Smooth muscle cell (in vitro differentiated cells): Measurements from ENCODE around the gene HMGB1. TPM values are rescaled to one million over a fixed set of nuclear protein-coding genes. Genes with fewer than 3 reads are reported as not detected.
A peak's percentile ranks its signal among the peaks of the same experiment; 100 is the strongest.
"Not testable (repeated sequence)": the region's sequence is repeated elsewhere in the genome, so short reads cannot be mapped to it uniquely, and the experiment has no call there.

Experiments used
- DNase-seq: peaks from one replicate; lab custom pipeline; 2025; ENCODE audit not compliant: unreplicated experiment; lab: John Stamatoyannopoulos, UW
- H2AFZ ChIP-seq: fragments of 200-600 bp; sonication (generic); 2 replicates; pipeline ENCODE4 v1.6.0; 2016; ENCODE audit warnings: antibody characterized with exemption, low read depth, mild to moderate bottlenecking
- H3F3A ChIP-seq: fragments of 200-600 bp; sonication (generic); 2 replicates; pipeline ENCODE4 v1.6.0; 2017; ENCODE audit warnings: antibody characterized with exemption, low read depth
- H3K27ac ChIP-seq: fragments of 200-600 bp; sonication (generic); 2 replicates; pipeline ENCODE4 v1.5.1; 2016; ENCODE audit warnings: low read depth, mild to moderate bottlenecking
- H3K27me3 ChIP-seq: fragments of 200-600 bp; sonication (generic); 2 replicates; pipeline ENCODE4 v1.6.1; 2016; ENCODE audit warnings: low read depth, mild to moderate bottlenecking
- H3K36me3 ChIP-seq: fragments of 200-600 bp; sonication (generic); 2 replicates; pipeline ENCODE4 v1.5.1; 2016; ENCODE audit warnings: low read depth
- H3K4me1 ChIP-seq: fragments of 200-600 bp; sonication (generic); 2 replicates; pipeline ENCODE4 v1.5.1; 2016; ENCODE audit warnings: low read depth
- H3K4me2 ChIP-seq: fragments of 200-600 bp; sonication (generic); 2 replicates; pipeline ENCODE4 v1.6.0; 2016; ENCODE audit warnings: mild to moderate bottlenecking
- H3K4me3 ChIP-seq: fragments of 200-600 bp; sonication (generic); 2 replicates; pipeline ENCODE4 v1.5.1; 2016; ENCODE audit warnings: mild to moderate bottlenecking
- H3K79me2 ChIP-seq: fragments of 200-600 bp; sonication (generic); 2 replicates; pipeline ENCODE4 v1.6.0; 2016; ENCODE audit warnings: low read depth, mild to moderate bottlenecking
- H3K9ac ChIP-seq: fragments of 200-600 bp; sonication (generic); 2 replicates; pipeline ENCODE4 v1.6.0; 2016; ENCODE audit warnings: low read depth
- H3K9me3 ChIP-seq: fragments of 200-600 bp; sonication (generic); replicated peaks from 2 replicates; pipeline ENCODE4 v1.5.1; 2016; ENCODE audit warnings: low read depth
- H4K20me1 ChIP-seq: fragments of 200-600 bp; sonication (generic); 2 replicates; pipeline ENCODE4 v1.6.0; 2016; ENCODE audit warnings: low read depth
- CTCF ChIP-seq: fragments of 200-600 bp; sonication (generic); IDR thresholded peaks from 2 replicates; pipeline ENCODE4 v1.5.1; 2017; ENCODE audit warnings: borderline replicate concordance, mild to moderate bottlenecking, antibody characterized with exemption; ENCODE audit not compliant: insufficient read depth, poor library complexity, severe bottlenecking
- WGBS: methylation state at CpG from one replicate; pipeline ENCODE4 v1.1.7; 2016; ENCODE audit warnings: low lambda C conversion rate; 5-methylcytosine and 5-hydroxymethylcytosine counted together
- polyA plus RNA-seq: library from polyadenylated mRNA; unstranded; fragments of >200 nt; fragmentation: Nextera tagmentation; extraction: Ambion mirVana; gene quantifications from 2 replicates; pipeline ENCODE4 v1.2.1, GENCODE V29; 2016
- total RNA-seq: library from RNA; depleted of rRNA; stranded (reverse); fragments of >200 nt; gene quantifications from 2 replicates; pipeline ENCODE4 v1.2.3, GENCODE V29; 2014

Gene HMGB1
- total and polyA plus RNA-seq, 2 experiments from 2014 or later, result 581 to 627 TPM

- Histone ChIP-seq H2AFZ (no peak overlapping the region), H3K79me2 (no peaks in the 10 kb centered on the region), H3K27me3 (no peaks in the 10 kb centered on the region), H3K27ac (no peak overlapping the region), H3K36me3 (no peaks in the 10 kb centered on the region), H4K20me1 (no peaks in the 10 kb centered on the region), H3F3A (no peaks in the 10 kb centered on the region), H3K4me3 (no peak overlapping the region), H3K4me1 (peaks cover 13% of the 10 kb centered on the region), H3K9ac (no peak overlapping the region), H3K4me2 (no peak overlapping the region), H3K9me3 (no peaks in the 10 kb centered on the region)
- WGBS, result 100% methylated on average over 2 of the region's 2 CpGs
- DNase-seq, result no peak
- no peak for TF ChIP-seq CTCF
Measured at GRCh38 chr13:30450066-30450465, 15.7 kb downstream of the HMGB1 start.

GRCh38 chr13:30448441-30448840 is 17.3 kb downstream of the HMGB1 start:
- Histone ChIP-seq H3K27me3 (no peaks in the 10 kb centered on the region), H3K4me3 (no peak overlapping the region), H4K20me1 (no peaks in the 10 kb centered on the region), H3F3A (no peaks in the 10 kb centered on the region), H3K9ac (no peak overlapping the region), H3K4me2 (no peak overlapping the region), H2AFZ (no peak overlapping the region), H3K27ac (no peak overlapping the region), H3K36me3 (no peaks in the 10 kb centered on the region), H3K79me2 (no peaks in the 10 kb centered on the region), H3K9me3 (no peaks in the 10 kb centered on the region), H3K4me1 (peaks cover 14% of the 10 kb centered on the region)
- WGBS, result 91% methylated on average over 4 of the region's 4 CpGs
- DNase-seq, result no peak
- TF ChIP-seq CTCF, result no peak

GRCh38 chr13:30446126-30446500 is 19.6 kb downstream of the HMGB1 start:
- H3K4me1 ChIP-seq, result peaks cover 14% of the 10 kb centered on the region
- peak overlapping the region; percentile 31 for H3K4me3 ChIP-seq
- H3K4me2 ChIP-seq, result peak overlapping the region; percentile 78
- H3F3A ChIP-seq, result no peaks in the 10 kb centered on the region
- no peak overlapping the region for H3K9ac ChIP-seq
- no peak for DNase-seq
- H3K27me3 ChIP-seq, result no peaks in the 10 kb centered on the region
- H2AFZ ChIP-seq, result peak overlapping the region; percentile 85
- no peaks in the 10 kb centered on the region for H4K20me1 ChIP-seq
- no peaks in the 10 kb centered on the region for H3K36me3 ChIP-seq
- 23% methylated on average over 7 of the region's 7 CpGs for WGBS
- no peak overlapping the region for H3K27ac ChIP-seq
- TF ChIP-seq CTCF, result no peak
- H3K79me2 ChIP-seq, result no peaks in the 10 kb centered on the region
- no peaks in the 10 kb centered on the region for H3K9me3 ChIP-seq

GRCh38 chr13:30443957-30444404 is 21.8 kb downstream of the HMGB1 start:
- Histone ChIP-seq H2AFZ (no peak overlapping the region), H3K9me3 (no peaks in the 10 kb centered on the region), H3F3A (no peaks in the 10 kb centered on the region), H3K4me2 (no peak overlapping the region), H3K27ac (no peak overlapping the region), H4K20me1 (no peaks in the 10 kb centered on the region), H3K36me3 (no peaks in the 10 kb centered on the region), H3K27me3 (no peaks in the 10 kb centered on the region), H3K9ac (no peak overlapping the region), H3K4me3 (no peak overlapping the region), H3K4me1 (peaks cover 14% of the 10 kb centered on the region), H3K79me2 (no peaks in the 10 kb centered on the region)
- no peak for DNase-seq
- no peak for TF ChIP-seq CTCF
- 97% methylated on average over 12 of the region's 12 CpGs for whole genome bisulfite sequencing

- H3K27me3 ChIP-seq, H3K4me3 ChIP-seq, H3K27ac ChIP-seq, H3K9me3 ChIP-seq, H3F3A ChIP-seq, H3K9ac ChIP-seq, H2AFZ ChIP-seq, DNase-seq, H3K79me2 ChIP-seq, H3K36me3 ChIP-seq, H4K20me1 ChIP-seq, H3K4me2 ChIP-seq: not testable (repeated sequence)
- peaks cover 14% of the 10 kb centered on the region for H3K4me1 ChIP-seq
- 94% methylated on average over 3 of the region's 3 CpGs for WGBS
Measured at GRCh38 chr13:30443491-30443890, 22.2 kb downstream of the HMGB1 start.
